ENCODE measurements around the gene NEK5. TPM values are rescaled to one million over a fixed set of nuclear protein-coding genes. Genes with fewer than 3 reads are reported as not detected.

Gene NEK5
- total RNA-seq, 4 donors from 2014 or later: 0.07 TPM; not detected in 3

GRCh38 chr13:52003541-52003940 is 125.3 kb downstream of the NEK5 start:
- intact Hi-C loops (cut with DNase I; ENCODE audit: low total_unique reads) (no loop called here), in situ Hi-C loops (cut with MboI; ENCODE audit: low sequenced_read_pairs in 4 of 4) (loop anchor here (10.0 to 25.0 kb wide), 5 partner anchors 121 to 459 kb away; partner anchors contain the start of genes CKAP2 (in 2 of the 4), VPS36 (in 2 of the 4), DHRS12 (in 1 of the 4) and NEK5 (in 1 of the 4))
- ATAC-seq (no peak), DNase-seq (peak; percentile 27 to 46)
- no peak overlapping the region for H3K4me3 ChIP-seq
- no peaks in the 10 kb centered on the region for H3K27me3 ChIP-seq
- H3K27ac ChIP-seq: peak overlapping the region in 1 of 4 donors; percentile 5
- TF ChIP-seq CTCF (IDR thresholded peaks at IDR 0.05 in 4 of 5, conservative IDR thresholded peaks at IDR 0.05 in 1 of 5) (no peak), POLR2A (IDR thresholded peaks at IDR 0.05) (no peak)
- H3K9me3 ChIP-seq: no peaks in the 10 kb centered on the region
- H3K36me3 ChIP-seq: no peaks in the 10 kb centered on the region
- peaks cover 12 to 25% of the 10 kb centered on the region in 2 donors for H3K4me1 ChIP-seq

DNA sequence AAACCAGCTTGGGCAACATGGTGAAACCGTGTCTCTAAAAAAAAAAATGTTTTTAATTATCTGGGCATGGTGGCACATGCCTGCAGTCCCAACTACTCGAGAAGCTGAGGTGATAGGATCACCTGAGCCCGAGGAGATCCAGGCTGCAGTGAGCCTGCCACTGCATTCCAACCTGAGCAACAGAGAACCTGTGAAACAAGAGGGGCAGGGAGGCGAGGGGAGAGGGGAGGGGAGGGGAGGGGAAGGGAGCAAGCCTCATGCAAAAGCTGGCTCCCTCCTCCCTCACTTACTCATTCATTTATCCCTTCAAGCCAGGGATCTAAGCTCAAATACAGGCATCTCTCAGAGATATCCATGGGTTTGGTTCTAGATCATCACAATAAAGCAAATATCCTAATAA is 126.5 kb downstream of the NEK5 start:
- in situ Hi-C loops (cut with MboI; ENCODE audit: low sequenced_read_pairs in 4 of 4): loop anchor here (10.0 to 25.0 kb wide), 5 partner anchors 122 to 460 kb away; partner anchors contain the start of genes CKAP2 (in 2 of the 4), VPS36 (in 2 of the 4), DHRS12 (in 1 of the 4) and NEK5 (in 1 of the 4)
- DNase-seq (no peak), ATAC-seq (no peak)
- H3K9me3 ChIP-seq: no peaks in the 10 kb centered on the region
- H3K36me3 ChIP-seq: no peaks in the 10 kb centered on the region
- H3K27me3 ChIP-seq: no peaks in the 10 kb centered on the region
- no peak overlapping the region for H3K27ac ChIP-seq
- TF ChIP-seq POLR2A (IDR thresholded peaks at IDR 0.05) (no peak), CTCF (IDR thresholded peaks at IDR 0.05 in 4 of 5, conservative IDR thresholded peaks at IDR 0.05 in 1 of 5) (no peak)
- peaks cover 19 to 27% of the 10 kb centered on the region in 2 donors for H3K4me1 ChIP-seq
- H3K4me3 ChIP-seq: no peak overlapping the region
- intact Hi-C loops (cut with DNase I; ENCODE audit: low total_unique reads): no loop called here

GRCh38 chr13:52001120-52001731 is 127.6 kb downstream of the NEK5 start:
- peaks cover 20 to 32% of the 10 kb centered on the region in 2 donors for H3K4me1 ChIP-seq
- H3K4me3 ChIP-seq: no peak overlapping the region
- DNase-seq (no peak), ATAC-seq (peak; percentile 46 to 54)
- no peaks in the 10 kb centered on the region for H3K27me3 ChIP-seq
- in situ Hi-C loops (cut with MboI; ENCODE audit: low sequenced_read_pairs in 4 of 4): loop anchor here (10.0 to 25.0 kb wide), 5 partner anchors 124 to 461 kb away; partner anchors contain the start of genes CKAP2 (in 2 of the 4), VPS36 (in 2 of the 4), DHRS12 (in 1 of the 4) and NEK5 (in 1 of the 4)
- intact Hi-C loops (cut with DNase I; ENCODE audit: low total_unique reads): loop anchor here (2.0 kb wide), 1 partner anchor 128 kb away; the partner anchor contains the start of gene NEK5
- TF ChIP-seq CTCF (IDR thresholded peaks at IDR 0.05 in 4 of 5, conservative IDR thresholded peaks at IDR 0.05 in 1 of 5) (peak; percentile 42 to 71 (median 53)), POLR2A (IDR thresholded peaks at IDR 0.05) (no peak)
- no peaks in the 10 kb centered on the region for H3K36me3 ChIP-seq
- H3K9me3 ChIP-seq: no peaks in the 10 kb centered on the region
- no peak overlapping the region for H3K27ac ChIP-seq

DNA sequence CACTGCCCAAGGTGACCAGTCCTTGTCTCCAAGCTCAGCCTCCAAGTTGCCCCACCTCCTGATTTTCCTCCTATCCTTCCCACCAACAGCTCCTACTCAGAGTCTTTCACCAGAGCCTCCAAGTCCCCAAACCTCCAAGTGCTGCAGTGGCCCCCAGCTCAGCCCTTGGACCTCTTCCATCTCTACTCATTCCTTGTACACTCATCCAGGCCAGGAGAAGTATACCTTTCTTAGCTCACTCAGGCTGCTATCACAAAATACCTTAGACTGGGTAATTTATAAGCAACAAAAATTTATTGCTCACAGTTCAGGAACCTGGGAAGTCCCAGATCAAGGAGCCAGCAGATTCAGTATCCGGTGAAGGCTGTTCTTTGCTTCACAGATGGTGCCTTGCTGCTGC is 129.0 kb downstream of the NEK5 start:
- no peak for TF ChIP-seq POLR2A (IDR thresholded peaks at IDR 0.05)
- TF ChIP-seq CTCF (IDR thresholded peaks at IDR 0.05 in 4 of 5, conservative IDR thresholded peaks at IDR 0.05 in 1 of 5): no peak
- DNase-seq (no peak), ATAC-seq (no peak)
- intact Hi-C loops (cut with DNase I; ENCODE audit: low total_unique reads) (loop anchor here (2.0 kb wide), 1 partner anchor 129 kb away; the partner anchor contains the start of gene NEK5), in situ Hi-C loops (cut with MboI; ENCODE audit: low sequenced_read_pairs in 4 of 4) (loop anchor here (10.0 to 25.0 kb wide), 5 partner anchors 125 to 462 kb away; partner anchors contain the start of genes CKAP2 (in 2 of the 4), VPS36 (in 2 of the 4), DHRS12 (in 1 of the 4) and NEK5 (in 1 of the 4))
- Histone ChIP-seq H3K4me3 (peak overlapping the region in 2 of 4 donors; percentile 21), H3K27me3 (no peaks in the 10 kb centered on the region), H3K27ac (peak overlapping the region in 1 of 4 donors; percentile 48), H3K36me3 (no peaks in the 10 kb centered on the region), H3K9me3 (no peaks in the 10 kb centered on the region), H3K4me1 (peaks cover 33 to 45% of the 10 kb centered on the region in 2 donors)

Measured in gastrocnemius medialis (tissue), 4 donors.